Activated gamma-delta T cell treated with anti-CD3 and anti-CD28 coated beads, Interleukin-2, amount 50 U/mL, for 16 hours (primary cell): ENCODE results near the gene SYT1.
"Not testable (repeated sequence)": the region's sequence is repeated elsewhere in the genome, so short reads cannot be mapped to it uniquely, and the experiment has no call there.

ENCODE experiments used
- DNase-seq: peaks from one replicate; pipeline ENCODE4 v3.0.0-alpha.2; 2020; ENCODE audit warnings: low read depth

The SYT1 gene

GRCh38 chr12:79407671-79408622 lies 543.4 kb downstream of the SYT1 start:
- DNase-seq = no peak

- DNase-seq = no peak
Measured at GRCh38 chr12:79408689-79409088, 544.1 kb downstream of the SYT1 start.

- no peak for DNase-seq
Measured at GRCh38 chr12:79409562-79409961, 545.0 kb downstream of the SYT1 start.

- no peak for DNase-seq
Measured at GRCh38 chr12:79411791-79412190, 547.2 kb downstream of the SYT1 start.

- no peak for DNase-seq
Measured at GRCh38 chr12:79413796-79414195, 549.2 kb downstream of the SYT1 start.

GRCh38 chr12:79414252-79414651 lies 549.7 kb downstream of the SYT1 start:
- DNase-seq = no peak

GRCh38 chr12:79415321-79415720 lies 550.7 kb downstream of the SYT1 start:
- DNase-seq = no peak

- DNase-seq = no peak
Measured at GRCh38 chr12:79415746-79416435, 551.3 kb downstream of the SYT1 start.

GRCh38 chr12:79420146-79420618 lies 555.6 kb downstream of the SYT1 start:
- no peak for DNase-seq

- DNase-seq = no peak
Measured at GRCh38 chr12:79421236-79421740, 556.7 kb downstream of the SYT1 start.

GRCh38 chr12:79422060-79422812 lies 557.7 kb downstream of the SYT1 start:
- DNase-seq = no peak

- no peak for DNase-seq
Measured at GRCh38 chr12:79423560-79423959, 559.0 kb downstream of the SYT1 start.

GRCh38 chr12:79424109-79424721 lies 559.6 kb downstream of the SYT1 start:
- DNase-seq = no peak

GRCh38 chr12:79426121-79426520 lies 561.5 kb downstream of the SYT1 start:
- DNase-seq = no peak

- not testable (repeated sequence) for DNase-seq
Measured at GRCh38 chr12:79426744-79427143, 562.2 kb downstream of the SYT1 start.

GRCh38 chr12:79433465-79434072 lies 569.0 kb downstream of the SYT1 start:
- no peak for DNase-seq

- no peak for DNase-seq
Measured at GRCh38 chr12:79434561-79434960, 570.0 kb downstream of the SYT1 start.

- no peak for DNase-seq
Measured at GRCh38 chr12:79435742-79436141, 571.2 kb downstream of the SYT1 start.

GRCh38 chr12:79438480-79439174 lies 574.1 kb downstream of the SYT1 start:
- no peak for DNase-seq

GRCh38 chr12:79439175-79439825 lies 574.7 kb downstream of the SYT1 start:
- DNase-seq = no peak
